Mammary epithelial cell (primary cell): ENCODE results near the gene FBXO28.

ENCODE experiments used
- EZH2 ChIP-seq: IDR thresholded peaks from 2 replicates; pipeline ENCODE4 v1.6.1; 2012; ENCODE audit warnings: low read length, inconsistent platforms, borderline replicate concordance
- TF ChIP-seq, protein P1 (sequence below), 2 donors: IDR thresholded peaks in 1 of 2; conservative IDR thresholded peaks in 1 of 2; 2 replicates each; pipeline ENCODE4 v1.5.1; 2011 to 2012; ENCODE audit warnings: inconsistent platforms in 2 of 2, low read length in 2 of 2, mild to moderate bottlenecking in 2 of 2, control low read depth in 1 of 2, low read depth in 1 of 2; ENCODE audit not compliant: insufficient read depth in 1 of 2; ENCODE audit errors: extremely low read depth in 1 of 2

- TF ChIP-seq, protein P1, sequence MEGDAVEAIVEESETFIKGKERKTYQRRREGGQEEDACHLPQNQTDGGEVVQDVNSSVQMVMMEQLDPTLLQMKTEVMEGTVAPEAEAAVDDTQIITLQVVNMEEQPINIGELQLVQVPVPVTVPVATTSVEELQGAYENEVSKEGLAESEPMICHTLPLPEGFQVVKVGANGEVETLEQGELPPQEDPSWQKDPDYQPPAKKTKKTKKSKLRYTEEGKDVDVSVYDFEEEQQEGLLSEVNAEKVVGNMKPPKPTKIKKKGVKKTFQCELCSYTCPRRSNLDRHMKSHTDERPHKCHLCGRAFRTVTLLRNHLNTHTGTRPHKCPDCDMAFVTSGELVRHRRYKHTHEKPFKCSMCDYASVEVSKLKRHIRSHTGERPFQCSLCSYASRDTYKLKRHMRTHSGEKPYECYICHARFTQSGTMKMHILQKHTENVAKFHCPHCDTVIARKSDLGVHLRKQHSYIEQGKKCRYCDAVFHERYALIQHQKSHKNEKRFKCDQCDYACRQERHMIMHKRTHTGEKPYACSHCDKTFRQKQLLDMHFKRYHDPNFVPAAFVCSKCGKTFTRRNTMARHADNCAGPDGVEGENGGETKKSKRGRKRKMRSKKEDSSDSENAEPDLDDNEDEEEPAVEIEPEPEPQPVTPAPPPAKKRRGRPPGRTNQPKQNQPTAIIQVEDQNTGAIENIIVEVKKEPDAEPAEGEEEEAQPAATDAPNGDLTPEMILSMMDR (conservative IDR thresholded peaks at IDR 0.05 in 1 of 2, IDR thresholded peaks at IDR 0.05 in 1 of 2; ENCODE audit: extremely low read depth in 1 of 2, insufficient read depth in 1 of 2, low read depth in 1 of 2, low read length in 2 of 2): no peak
- no peak for TF ChIP-seq EZH2
Measured at GRCh38 chr1:224113918-224114786, at the start of gene FBXO28.
